ENCODE results near the gene KCNG2.
"Not testable (repeated sequence)": the region's sequence is repeated elsewhere in the genome, so short reads cannot be mapped to it uniquely, and the experiment has no call there.

The KCNG2 gene

GRCh38 chr18:79797518-79798345 lies at the start of gene KCNG2:
KCNG2 (plus strand) TSS chr18:79797938; CDS start chr18:79863668, 65,730 bp downstream.
- DNase-seq, result peak; percentile 21

- DNase-seq, result no peak
Measured at GRCh38 chr18:79748321-79749180, 49.2 kb upstream of the KCNG2 start.

- DNase-seq, result no peak
Measured at GRCh38 chr18:79749251-79750191, 48.2 kb upstream of the KCNG2 start.

GRCh38 chr18:79750980-79751571 lies 46.7 kb upstream of the KCNG2 start:
- no peak for DNase-seq

GRCh38 chr18:79751918-79752578 lies 45.7 kb upstream of the KCNG2 start:
- DNase-seq, result not testable (repeated sequence)

GRCh38 chr18:79752946-79753345 lies 44.8 kb upstream of the KCNG2 start:
- not testable (repeated sequence) for DNase-seq

GRCh38 chr18:79753391-79753851 lies 44.3 kb upstream of the KCNG2 start:
- no peak for DNase-seq

GRCh38 chr18:79754022-79754761 lies 43.5 kb upstream of the KCNG2 start:
- no peak for DNase-seq

GRCh38 chr18:79754831-79755351 lies 42.8 kb upstream of the KCNG2 start:
- no peak for DNase-seq

GRCh38 chr18:79755496-79756142 lies 42.1 kb upstream of the KCNG2 start:
- DNase-seq, result no peak

GRCh38 chr18:79756143-79756500 lies 41.6 kb upstream of the KCNG2 start:
- no peak for DNase-seq

- DNase-seq, result no peak
Measured at GRCh38 chr18:79756826-79757225, 40.9 kb upstream of the KCNG2 start.

GRCh38 chr18:79760348-79760747 lies 37.4 kb upstream of the KCNG2 start:
- DNase-seq, result no peak

GRCh38 chr18:79760881-79761280 lies 36.9 kb upstream of the KCNG2 start:
- DNase-seq, result no peak

GRCh38 chr18:79763407-79763806 lies 34.3 kb upstream of the KCNG2 start:
- DNase-seq, result no peak

GRCh38 chr18:79764131-79764530 lies 33.6 kb upstream of the KCNG2 start:
- no peak for DNase-seq

- DNase-seq, result no peak
Measured at GRCh38 chr18:79765491-79766245, 32.1 kb upstream of the KCNG2 start.

GRCh38 chr18:79766308-79766707 lies 31.4 kb upstream of the KCNG2 start:
- DNase-seq, result no peak

- DNase-seq, result no peak
Measured at GRCh38 chr18:79768745-79769144, 29.0 kb upstream of the KCNG2 start.
